ENCODE data around the gene PEX14. TPM values are rescaled to one million over a fixed set of nuclear protein-coding genes. Genes with fewer than 3 reads are reported as not detected.

Gene PEX14
- total and polyA plus RNA-seq, 2 experiments from 2014 or later: 10.0 to 20.9 TPM

- H2AFZ ChIP-seq: no peak overlapping the region
- WGBS (ENCODE audit: low lambda C conversion rate, missing lambda C conversion rate): 85% methylated on average over 17 of the region's 19 CpGs
- H3K79me2 ChIP-seq: no peaks in the 10 kb centered on the region
- DNase-seq (ENCODE audit: low spot score): no peak
- no peaks in the 10 kb centered on the region for H3K27me3 ChIP-seq
- H3K9me3 ChIP-seq (ENCODE audit: low read depth): no peaks in the 10 kb centered on the region
- no peaks in the 10 kb centered on the region for H3K36me3 ChIP-seq (replicated peaks; ENCODE audit: insufficient read depth, low read depth)
- no peak overlapping the region for H3K4me3 ChIP-seq
- peaks cover 6% of the 10 kb centered on the region for H3K4me1 ChIP-seq (ENCODE audit: insufficient read depth)
- no peak overlapping the region for H3K27ac ChIP-seq
- no peak overlapping the region for H3K4me2 ChIP-seq
- H3K9me2 ChIP-seq (replicated peaks; ENCODE audit: insufficient read depth): no peaks in the 10 kb centered on the region
- H4K20me1 ChIP-seq (ENCODE audit: insufficient read depth, poor library complexity, severe bottlenecking): no peaks in the 10 kb centered on the region
- TF ChIP-seq EZH2 (IDR thresholded peaks at IDR 0.05; ENCODE audit: borderline replicate concordance): no peak
- no peak for TF ChIP-seq CTCF (IDR thresholded peaks at IDR 0.05; ENCODE audit: poor library complexity)
- no peak for TF ChIP-seq EZH2phosphoT487 (IDR thresholded peaks at IDR 0.05; ENCODE audit: low read depth, severe bottlenecking, unreplicated experiment)
These were observed 183.8 kb downstream of the PEX14 start for GRCh38 chr1:10658396-10659066.

GRCh38 chr1:10659218-10659617 is 184.5 kb downstream of the PEX14 start:
- no peak for DNase-seq (ENCODE audit: low spot score)
- H3K36me3 ChIP-seq (replicated peaks; ENCODE audit: insufficient read depth, low read depth): no peaks in the 10 kb centered on the region
- 96% methylated on average over 18 of the region's 18 CpGs for WGBS (ENCODE audit: low lambda C conversion rate, missing lambda C conversion rate)
- H3K4me1 ChIP-seq (ENCODE audit: insufficient read depth): peaks cover 13% of the 10 kb centered on the region
- H3K9me2 ChIP-seq (replicated peaks; ENCODE audit: insufficient read depth): no peaks in the 10 kb centered on the region
- H3K9me3 ChIP-seq (ENCODE audit: low read depth): no peaks in the 10 kb centered on the region
- TF ChIP-seq EZH2phosphoT487 (IDR thresholded peaks at IDR 0.05; ENCODE audit: low read depth, severe bottlenecking, unreplicated experiment) (no peak), EZH2 (IDR thresholded peaks at IDR 0.05; ENCODE audit: borderline replicate concordance) (no peak), CTCF (IDR thresholded peaks at IDR 0.05; ENCODE audit: poor library complexity) (no peak)
- no peak overlapping the region for H2AFZ ChIP-seq
- H3K4me3 ChIP-seq: no peak overlapping the region
- H4K20me1 ChIP-seq (ENCODE audit: insufficient read depth, poor library complexity, severe bottlenecking): no peaks in the 10 kb centered on the region
- H3K4me2 ChIP-seq: no peak overlapping the region
- H3K27ac ChIP-seq: no peak overlapping the region
- H3K79me2 ChIP-seq: no peaks in the 10 kb centered on the region
- no peaks in the 10 kb centered on the region for H3K27me3 ChIP-seq

GRCh38 chr1:10659646-10660540 is 185.1 kb downstream of the PEX14 start:
- no peaks in the 10 kb centered on the region for H3K27me3 ChIP-seq
- no peak for DNase-seq (ENCODE audit: low spot score)
- no peaks in the 10 kb centered on the region for H3K36me3 ChIP-seq (replicated peaks; ENCODE audit: insufficient read depth, low read depth)
- no peak overlapping the region for H3K4me3 ChIP-seq
- H3K27ac ChIP-seq: no peak overlapping the region
- H3K9me2 ChIP-seq (replicated peaks; ENCODE audit: insufficient read depth): no peaks in the 10 kb centered on the region
- H4K20me1 ChIP-seq (ENCODE audit: insufficient read depth, poor library complexity, severe bottlenecking): no peaks in the 10 kb centered on the region
- H2AFZ ChIP-seq: no peak overlapping the region
- H3K4me2 ChIP-seq: no peak overlapping the region
- no peaks in the 10 kb centered on the region for H3K9me3 ChIP-seq (ENCODE audit: low read depth)
- 95% methylated on average over 40 of the region's 52 CpGs for WGBS (ENCODE audit: low lambda C conversion rate, missing lambda C conversion rate)
- TF ChIP-seq EZH2 (IDR thresholded peaks at IDR 0.05; ENCODE audit: borderline replicate concordance) (no peak), EZH2phosphoT487 (IDR thresholded peaks at IDR 0.05; ENCODE audit: low read depth, severe bottlenecking, unreplicated experiment) (no peak), CTCF (IDR thresholded peaks at IDR 0.05; ENCODE audit: poor library complexity) (no peak)
- peaks cover 14% of the 10 kb centered on the region for H3K4me1 ChIP-seq (ENCODE audit: insufficient read depth)
- no peaks in the 10 kb centered on the region for H3K79me2 ChIP-seq

All from hepatocyte (in vitro differentiated cells).